Measurements from ENCODE around the gene PSMD4. TPM values are rescaled to one million over a fixed set of nuclear protein-coding genes. Genes with fewer than 3 reads are reported as not detected.

Gene PSMD4
- total RNA-seq, 1 donor from 2014 or later = 120 TPM

DNA sequence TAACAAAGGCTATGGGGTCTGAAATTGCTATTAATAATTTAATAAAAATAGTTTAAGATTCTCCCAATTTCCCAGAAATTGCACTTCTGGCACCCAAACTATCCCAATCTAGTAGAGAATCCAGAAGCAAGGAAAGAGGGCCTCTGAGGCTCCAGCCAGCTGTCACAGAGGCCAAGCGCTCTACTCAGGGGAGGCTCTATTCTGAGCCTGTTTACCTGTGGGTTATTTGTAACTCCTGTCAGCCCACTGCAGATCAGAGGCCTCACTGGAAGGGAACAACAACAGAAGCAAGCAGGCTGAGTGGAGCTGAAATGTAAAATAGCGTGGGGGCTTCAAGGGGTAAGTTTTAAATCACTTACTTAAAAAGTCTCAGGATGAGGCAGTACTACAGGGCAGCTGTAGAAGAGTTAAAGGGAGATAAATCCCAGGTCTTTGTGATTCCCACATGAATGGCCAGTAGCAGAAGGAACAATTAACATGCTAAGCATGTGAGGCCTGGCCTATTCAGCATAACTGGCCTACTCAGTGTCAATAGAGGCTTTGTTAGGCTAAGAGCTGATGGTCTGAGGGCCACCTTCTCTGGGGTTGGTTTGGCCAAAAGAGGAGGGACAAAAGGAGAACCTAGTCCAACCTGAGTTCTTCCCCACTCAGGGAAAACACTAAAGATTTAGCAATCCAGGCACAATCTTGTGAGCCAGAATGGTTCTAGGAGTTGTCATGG is 40.4 kb downstream of the PSMD4 start:
- DNase-seq (ENCODE audit: low spot score) = no peak

DNA sequence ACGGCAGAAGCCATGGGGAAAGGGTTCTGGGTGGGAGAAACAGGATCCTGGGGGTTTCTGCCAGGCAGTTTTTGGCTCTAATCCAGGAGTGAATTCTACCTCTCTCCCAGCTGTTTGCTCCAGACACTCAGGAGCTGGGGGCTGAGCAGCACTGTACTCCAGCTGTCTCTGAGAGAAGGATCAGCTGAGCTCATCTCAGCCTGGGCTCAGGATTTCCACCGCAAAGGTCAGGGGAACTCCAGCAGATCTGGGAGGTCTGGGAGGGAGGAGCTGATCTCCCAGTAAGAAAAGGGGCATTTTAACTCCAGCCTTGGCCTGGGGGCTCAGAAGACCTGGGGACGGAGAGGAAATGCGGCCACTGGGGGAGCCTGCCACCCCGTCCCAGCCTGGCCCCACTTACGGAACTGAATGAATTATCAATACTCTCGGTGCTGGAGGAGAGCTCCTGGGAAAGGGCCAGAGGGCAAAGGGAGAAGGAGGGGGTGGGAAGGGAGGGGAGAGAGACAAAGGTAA is 55.3 kb downstream of the PSMD4 start:
- DNase-seq (ENCODE audit: low spot score) = no peak

DNA sequence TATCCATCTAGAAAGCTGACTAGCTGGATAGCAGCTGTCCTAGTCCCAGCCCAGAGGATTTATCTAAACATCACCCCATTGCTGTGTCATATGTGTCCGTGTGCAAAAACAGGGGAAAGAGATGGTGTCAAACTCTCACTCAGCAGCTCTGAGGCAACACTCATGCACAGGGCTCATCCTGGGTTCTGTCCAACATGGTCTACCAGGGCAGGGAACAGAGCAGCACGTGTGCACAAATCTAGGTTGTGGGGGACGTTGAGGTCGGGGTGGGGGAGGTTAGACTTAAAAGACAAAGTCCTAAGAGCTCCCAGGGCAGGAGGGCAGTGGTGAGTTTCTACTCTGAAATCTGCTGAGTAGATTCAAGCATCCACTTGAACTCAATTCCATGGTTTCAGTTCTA is 56.5 kb downstream of the PSMD4 start:
- no peak for DNase-seq (ENCODE audit: low spot score)

DNA sequence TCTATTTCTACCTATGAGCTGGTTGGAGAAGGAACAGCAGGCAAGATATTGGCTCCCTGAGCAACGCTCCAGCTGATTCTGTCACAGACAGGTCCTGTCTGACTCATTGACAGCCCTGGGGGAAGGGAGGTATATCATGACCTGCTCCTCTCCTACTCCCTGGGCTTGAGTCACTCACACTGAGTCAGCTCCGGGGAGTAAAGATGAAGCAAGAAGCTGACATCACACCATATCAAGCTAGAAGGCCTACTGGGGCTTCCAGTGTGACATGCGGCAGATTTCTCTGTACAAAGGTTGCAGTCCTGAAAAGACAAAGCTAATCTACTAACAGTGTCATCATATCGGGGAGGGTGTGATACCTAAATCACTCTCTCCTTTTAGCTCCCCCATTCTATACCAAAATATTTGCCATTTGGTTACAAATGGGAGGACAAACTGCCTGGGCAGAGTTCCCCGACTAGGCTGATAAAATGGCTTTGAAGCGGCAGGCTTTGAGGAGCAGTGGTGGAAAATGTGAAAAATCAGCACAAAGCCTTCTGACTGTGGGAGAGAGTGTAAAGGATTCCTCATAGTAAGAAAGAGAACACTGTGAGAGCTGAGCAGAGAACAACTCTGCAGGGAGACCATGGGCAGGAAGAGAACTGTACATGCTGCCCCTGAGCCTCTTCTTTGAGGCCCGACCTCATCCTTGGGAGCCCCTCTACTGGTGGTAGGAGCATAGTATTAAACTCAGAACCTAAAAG is 57.2 kb downstream of the PSMD4 start:
- peak; percentile 84 for DNase-seq (ENCODE audit: low spot score)

DNA sequence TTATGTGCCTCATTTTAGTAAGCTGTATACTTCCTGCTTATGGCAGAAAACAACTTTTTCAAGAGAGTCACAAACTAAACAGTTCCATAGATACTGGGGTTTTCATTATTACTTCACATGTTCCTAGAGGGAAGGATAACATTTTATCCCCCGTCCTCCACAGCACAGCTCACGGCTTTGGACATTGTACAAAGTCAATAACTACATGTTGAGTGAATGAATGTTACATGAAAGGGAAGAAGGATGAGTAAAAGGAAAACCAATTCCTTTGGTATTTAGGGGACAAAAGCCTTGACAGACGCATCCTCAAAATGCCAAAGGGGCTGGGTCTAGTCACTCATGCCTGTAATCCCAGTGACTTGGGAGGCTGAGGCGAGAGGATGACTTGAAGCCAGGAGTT is 57.9 kb downstream of the PSMD4 start:
- no peak for DNase-seq (ENCODE audit: low spot score)

DNA sequence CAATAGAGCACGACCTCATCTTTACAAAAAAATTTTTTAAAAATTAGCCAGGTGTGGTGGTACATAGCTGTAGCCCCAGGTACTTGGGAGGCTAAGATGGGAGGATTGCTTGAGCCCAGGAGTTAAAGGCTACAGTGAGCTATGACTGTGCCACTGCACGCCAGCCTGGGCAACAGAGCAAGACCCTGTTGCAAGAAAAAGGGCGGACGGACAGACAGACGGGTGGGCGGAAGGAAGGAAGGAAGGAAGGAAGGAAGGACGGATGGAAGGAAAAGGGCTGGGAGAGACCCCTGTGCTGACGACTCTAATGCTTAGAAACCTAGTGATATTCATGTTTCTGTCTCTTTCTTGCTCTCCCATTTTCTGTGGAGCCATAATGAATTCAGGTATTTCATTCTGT is 58.3 kb downstream of the PSMD4 start:
- no peak for DNase-seq (ENCODE audit: low spot score)

DNA sequence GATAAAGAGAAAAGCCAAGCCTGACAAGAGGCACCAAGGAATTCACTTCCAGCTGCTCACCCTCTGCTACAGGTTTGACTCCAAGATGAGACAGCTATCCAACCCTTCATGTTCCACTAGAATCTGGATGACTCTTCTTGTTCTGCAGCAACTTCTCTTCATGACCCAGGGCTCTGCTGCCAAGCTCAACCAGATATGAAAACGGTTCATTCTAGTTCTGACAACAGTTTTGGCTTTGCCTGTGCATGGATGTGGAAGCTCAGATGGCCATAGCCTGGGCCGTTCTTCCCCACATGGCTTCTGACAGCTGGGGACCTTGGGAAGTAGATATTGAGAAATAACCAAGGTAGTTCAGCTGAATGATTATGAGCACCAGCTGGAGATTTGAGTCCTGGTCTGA is 59.0 kb downstream of the PSMD4 start:
- no peak for DNase-seq (ENCODE audit: low spot score)

DNA sequence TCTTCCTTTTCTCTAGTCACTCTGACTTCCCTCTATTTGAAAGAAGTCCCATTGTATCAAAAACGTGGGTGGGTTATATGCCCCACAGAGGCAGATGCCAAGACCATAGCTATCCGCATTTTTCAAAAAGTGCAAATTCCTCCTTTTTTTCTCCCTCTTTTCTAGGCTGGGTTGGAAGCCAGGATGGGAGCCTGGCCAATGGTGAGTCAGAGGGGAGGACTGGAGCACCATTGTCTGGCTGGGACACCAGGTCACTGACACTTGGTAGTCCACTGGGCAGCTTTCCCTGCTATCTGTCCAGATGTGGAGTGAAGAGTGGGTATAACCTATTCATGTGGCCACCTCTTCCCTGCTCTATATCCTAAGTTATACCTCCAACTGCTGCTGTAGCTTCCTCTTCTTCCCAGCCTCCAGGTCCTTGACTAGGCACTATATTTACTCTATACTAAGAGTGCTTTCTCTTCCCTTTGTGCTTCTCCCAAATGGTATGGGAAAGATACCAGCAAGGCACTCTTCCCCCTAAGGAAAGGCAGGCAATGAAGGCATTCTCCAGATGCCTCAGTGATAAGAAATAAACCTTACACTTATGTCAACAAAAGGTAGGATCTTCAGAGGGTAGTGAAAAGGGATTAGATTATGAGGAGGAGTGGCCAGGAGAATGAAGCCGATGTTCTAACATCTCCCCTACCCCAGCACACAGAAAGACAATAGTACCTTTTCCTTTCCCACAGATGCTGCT is 59.8 kb downstream of the PSMD4 start:
- peak; percentile 69 for DNase-seq (ENCODE audit: low spot score)

DNA sequence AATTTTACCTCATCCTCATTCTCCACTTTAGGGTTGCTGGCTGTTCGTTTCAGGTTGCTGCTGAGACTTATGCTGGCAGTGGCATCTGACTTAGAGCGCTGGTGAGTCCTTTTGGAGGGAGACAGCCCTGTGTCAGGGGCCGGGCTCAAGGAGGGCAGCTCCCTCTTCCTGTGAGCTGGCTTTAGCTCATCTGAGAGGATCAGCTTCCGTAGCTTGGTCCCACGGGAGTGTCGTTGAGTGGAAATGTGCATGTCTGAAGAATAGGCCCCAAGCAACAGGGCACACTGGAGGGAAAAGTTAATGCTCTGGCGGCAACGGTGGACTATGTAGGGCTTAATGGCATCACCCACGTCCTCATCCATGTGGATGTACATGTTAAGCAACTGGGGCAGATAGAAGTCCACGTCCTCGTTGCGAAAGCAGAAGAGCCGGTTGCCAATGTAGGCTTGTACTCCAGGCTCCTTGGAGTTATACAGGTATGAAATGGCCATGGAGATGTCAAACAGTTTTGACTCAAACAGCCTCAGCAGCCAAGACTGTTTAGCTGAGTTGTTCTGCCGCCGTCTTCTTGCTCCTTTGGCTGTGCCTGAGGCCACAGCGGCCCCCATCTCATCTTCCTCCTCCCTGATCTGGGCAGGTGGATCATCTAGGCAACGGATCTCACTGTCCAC is 61.2 kb downstream of the PSMD4 start:
- DNase-seq (ENCODE audit: low spot score) = no peak

Other genes with a start within 250 kb of the PSMD4 start
- gene MINDY1, start 247.8 kb upstream of the PSMD4 start, total RNA-seq = 34.0 TPM
- gene PRUNE1, start 246.3 kb upstream of the PSMD4 start, total RNA-seq = 26.7 TPM
- 10.5 TPM for gene BNIPL, start 218.1 kb upstream of the PSMD4 start, total RNA-seq
- gene C1orf56, start 207.0 kb upstream of the PSMD4 start, total RNA-seq = 5.9 TPM
- gene CDC42SE1, start 195.1 kb upstream of the PSMD4 start, total RNA-seq = 172 TPM
- gene MLLT11, start 194.3 kb upstream of the PSMD4 start, total RNA-seq = 1.4 TPM
- 26.6 TPM for gene GABPB2, start 184.0 kb upstream of the PSMD4 start, total RNA-seq
- 6.2 TPM for gene SEMA6C, start 108.1 kb upstream of the PSMD4 start, total RNA-seq
- 0.34 TPM for gene TNFAIP8L2, start 98.1 kb upstream of the PSMD4 start, total RNA-seq
- 12.0 TPM for gene LYSMD1, start 88.8 kb upstream of the PSMD4 start, total RNA-seq
- 24.2 TPM for gene SCNM1, start 88.6 kb upstream of the PSMD4 start, total RNA-seq
- 2.0 TPM for gene TMOD4, start 78.8 kb upstream of the PSMD4 start, total RNA-seq
- 52.1 TPM for gene VPS72, start 64.5 kb upstream of the PSMD4 start, total RNA-seq
- gene PIP5K1A, start 56.2 kb upstream of the PSMD4 start, total RNA-seq = 55.9 TPM
- 27.8 TPM for gene ZNF687, start 27.6 kb downstream of the PSMD4 start, total RNA-seq
- gene PI4KB, start 72.7 kb downstream of the PSMD4 start, total RNA-seq = 91.5 TPM
- 32.5 TPM for gene RFX5, start 92.5 kb downstream of the PSMD4 start, total RNA-seq
- gene SELENBP1, start 118.0 kb downstream of the PSMD4 start, total RNA-seq = 57.1 TPM
- 205 TPM for gene PSMB4, start 144.8 kb downstream of the PSMD4 start, total RNA-seq
- 175 TPM for gene POGZ, start 204.8 kb downstream of the PSMD4 start, total RNA-seq